ENCODE results near the gene KCNAB1.

Gene KCNAB1

GRCh38 chr3:156307704-156308103, 187.3 kb downstream of the KCNAB1 start:
- CTCF ChIA-PET: interaction anchor here (1.0 to 2.9 kb wide), 2 partner anchors 11 to 157 kb away, joined by 3 to 13 read pairs; no protein-coding TSS in a partner anchor
- TF ChIP-seq CTCF (IDR thresholded peaks at IDR 0.05; ENCODE audit: control extremely low read depth, extremely low read depth, low read depth, missing control alignments): no peak
- no peak for DNase-seq (ENCODE audit: extremely low spot score)
- POLR2A ChIA-PET: no interaction called here

GRCh38 chr3:156311431-156311830, 191.1 kb downstream of the KCNAB1 start:
- CTCF ChIA-PET: no interaction called here
- TF ChIP-seq CTCF (IDR thresholded peaks at IDR 0.05; ENCODE audit: control extremely low read depth, extremely low read depth, low read depth, missing control alignments): no peak
- no peak for DNase-seq (ENCODE audit: extremely low spot score)
- POLR2A ChIA-PET: no interaction called here

GRCh38 chr3:156311930-156312329, 191.6 kb downstream of the KCNAB1 start:
- DNase-seq (ENCODE audit: extremely low spot score): no peak
- no peak for TF ChIP-seq CTCF (IDR thresholded peaks at IDR 0.05; ENCODE audit: control extremely low read depth, extremely low read depth, low read depth, missing control alignments)
- ChIA-PET POLR2A (no interaction called here), CTCF (no interaction called here)

- TF ChIP-seq CTCF (IDR thresholded peaks at IDR 0.05; ENCODE audit: control extremely low read depth, extremely low read depth, low read depth, missing control alignments): no peak
- ChIA-PET CTCF (interaction anchor here (1.3 kb wide), 1 partner anchor 12 kb away, joined by 4 read pairs; no protein-coding TSS in a partner anchor), POLR2A (no interaction called here)
- no peak for DNase-seq (ENCODE audit: extremely low spot score)
Observed at GRCh38 chr3:156316076-156316475, 195.7 kb downstream of the KCNAB1 start.

GRCh38 chr3:156317462-156318074, 197.2 kb downstream of the KCNAB1 start:
- TF ChIP-seq CTCF (IDR thresholded peaks at IDR 0.05; ENCODE audit: control extremely low read depth, extremely low read depth, low read depth, missing control alignments): no peak
- no peak for DNase-seq (ENCODE audit: extremely low spot score)
- CTCF ChIA-PET: interaction anchor here (0.6 to 2.5 kb wide), 6 partner anchors 9 to 65 kb away, joined by 3 to 13 read pairs (median 4); no protein-coding TSS in a partner anchor
- POLR2A ChIA-PET: no interaction called here

- TF ChIP-seq CTCF (IDR thresholded peaks at IDR 0.05; ENCODE audit: control extremely low read depth, extremely low read depth, low read depth, missing control alignments): no peak
- ChIA-PET CTCF (interaction anchor here (1.4 kb wide), 3 partner anchors 11 to 19 kb away, joined by 3 to 4 read pairs (median 3); no protein-coding TSS in a partner anchor), POLR2A (no interaction called here)
- DNase-seq (ENCODE audit: extremely low spot score): no peak
Observed at GRCh38 chr3:156321945-156322344, 201.6 kb downstream of the KCNAB1 start.

Measured in GM10248 (cell line).